DOHH2 (cell line): ENCODE data around the gene ORMDL1.

Experiments
- H3F3A ChIP-seq: fragments of 200-600 bp; sonication (generic), shearing (Covaris generic); 2 replicates; pipeline ENCODE4 v1.6.0; 2016; ENCODE audit warnings: antibody characterized with exemption, mild to moderate bottlenecking; ENCODE audit not compliant: control insufficient read depth, insufficient read depth
- H3K27ac ChIP-seq: fragments of 200-600 bp; sonication (generic); 2 replicates; pipeline ENCODE4 v1.5.1; 2014; ENCODE audit warnings: low read depth, mild to moderate bottlenecking, low read length, moderate library complexity
- H3K27me3 ChIP-seq: fragments of 200-600 bp; sonication (generic); 2 replicates; pipeline ENCODE4 v1.6.1; 2014; ENCODE audit warnings: mild to moderate bottlenecking, low read length, mixed read lengths; ENCODE audit not compliant: control insufficient read depth
- H3K36me3 ChIP-seq: fragments of 200-600 bp; sonication (generic); 2 replicates; pipeline ENCODE4 v1.6.1; 2014; ENCODE audit warnings: mild to moderate bottlenecking, low read length, moderate library complexity, mixed read lengths; ENCODE audit not compliant: control insufficient read depth
- H3K4me1 ChIP-seq: fragments of 200-600 bp; sonication (generic); 2 replicates; pipeline ENCODE4 v1.6.1; 2014; ENCODE audit warnings: mild to moderate bottlenecking, low read length, mixed read lengths; ENCODE audit not compliant: control insufficient read depth
- H3K4me2 ChIP-seq: fragments of 200-600 bp; sonication (generic); 2 replicates; pipeline ENCODE4 v1.6.0; 2014; ENCODE audit warnings: mild to moderate bottlenecking, low read length, moderate library complexity
- H3K4me3 ChIP-seq: fragments of 200-600 bp; sonication (generic); 2 replicates; pipeline ENCODE4 v1.5.1; 2014; ENCODE audit warnings: mild to moderate bottlenecking, low read length, mixed read lengths
- H3K79me2 ChIP-seq: fragments of 200-600 bp; sonication (generic); 2 replicates; pipeline ENCODE4 v1.6.1; 2014; ENCODE audit warnings: mild to moderate bottlenecking, low read length, mixed read lengths; ENCODE audit not compliant: control insufficient read depth
- H3K9me2 ChIP-seq: fragments of 200-600 bp; sonication (generic); replicated peaks from 2 replicates; pipeline ENCODE4 v1.6.1; 2014; ENCODE audit warnings: mild to moderate bottlenecking, low read length, mixed read lengths; ENCODE audit not compliant: control insufficient read depth
- H3K9me3 ChIP-seq: fragments of 200-600 bp; sonication (generic); 2 replicates; pipeline ENCODE4 v1.6.1; 2014; ENCODE audit warnings: antibody characterized with exemption, low read length, mixed read lengths; ENCODE audit not compliant: control insufficient read depth, insufficient read depth
- H4K20me1 ChIP-seq: fragments of 200-600 bp; sonication (generic); 2 replicates; pipeline ENCODE4 v1.6.0; 2014; ENCODE audit warnings: low read depth, mild to moderate bottlenecking, antibody characterized with exemption, low read length, moderate library complexity; ENCODE audit not compliant: control insufficient read depth, insufficient read depth
- CTCF ChIP-seq: fragments of 200-600 bp; sonication (generic); IDR thresholded peaks from one replicate; pipeline ENCODE4 v1.5.1; 2014; ENCODE audit warnings: antibody characterized with exemption, mild to moderate bottlenecking, low read depth, low read length; ENCODE audit not compliant: poor library complexity, severe bottlenecking
- EZH2phosphoT487 ChIP-seq: fragments of 200-600 bp; sonication (generic); IDR thresholded peaks from 2 replicates; pipeline ENCODE4 v1.6.1; 2017; ENCODE audit warnings: borderline replicate concordance, mild to moderate bottlenecking, antibody characterized with exemption, low read length, moderate library complexity, mixed read lengths

Gene ORMDL1

GRCh38 chr2:189791338-189792042 is 7.4 kb upstream of the ORMDL1 start:
- peaks cover 60% of the 10 kb centered on the region for H3K79me2 ChIP-seq
- peaks cover 3% of the 10 kb centered on the region; the same call in 1 of the 2 replicates for H3F3A ChIP-seq
- no peaks in the 10 kb centered on the region for H3K27me3 ChIP-seq
- no peaks in the 10 kb centered on the region for H3K9me2 ChIP-seq
- 0 out of 2 replicates have a peak, but pooled peaks cover 8% of the 10 kb centered on the region for H3K4me1 ChIP-seq
- H3K36me3 ChIP-seq = peaks cover 82% of the 10 kb centered on the region
- H4K20me1 ChIP-seq = no peaks in the 10 kb centered on the region
- no peaks in the 10 kb centered on the region for H3K9me3 ChIP-seq
- TF ChIP-seq EZH2phosphoT487 = no peak
- TF ChIP-seq CTCF = no peak
- H3K4me3 ChIP-seq = no peak overlapping the region
- no peak overlapping the region for H3K27ac ChIP-seq
- no peak overlapping the region for H3K4me2 ChIP-seq

- H3K4me3 ChIP-seq = peak overlapping the region; percentile 99
- H3K36me3 ChIP-seq = peaks cover 83% of the 10 kb centered on the region
Measured at GRCh38 chr2:189783451-189783926, 650 bp downstream of the ORMDL1 start.

GRCh38 chr2:189782221-189782671 is 1.9 kb downstream of the ORMDL1 start:
- Histone ChIP-seq H3F3A (no peaks in the 10 kb centered on the region), H3K27ac (no peak overlapping the region), H3K9me2 (no peaks in the 10 kb centered on the region), H3K27me3 (no peaks in the 10 kb centered on the region), H3K36me3 (peaks cover 84% of the 10 kb centered on the region), H3K4me3 (peak overlapping the region; percentile 99), H3K9me3 (no peaks in the 10 kb centered on the region), H3K79me2 (peaks cover 89% of the 10 kb centered on the region), H3K4me2 (peak overlapping the region; percentile 97), H4K20me1 (no peaks in the 10 kb centered on the region), H3K4me1 (peaks cover 28% of the 10 kb centered on the region)
- no peak for TF ChIP-seq CTCF
- no peak for TF ChIP-seq EZH2phosphoT487

More at GRCh38 chr2:189783451-189783926, 650 bp downstream of the ORMDL1 start:
- peaks cover 28% of the 10 kb centered on the region for H3K4me1 ChIP-seq
- H4K20me1 ChIP-seq = no peaks in the 10 kb centered on the region
- peak overlapping the region; percentile 73 for H3K27ac ChIP-seq
- no peaks in the 10 kb centered on the region for H3K9me2 ChIP-seq
- H3K4me2 ChIP-seq = peak overlapping the region; percentile 97
- no peaks in the 10 kb centered on the region for H3K27me3 ChIP-seq
- no peaks in the 10 kb centered on the region for H3F3A ChIP-seq
- H3K9me3 ChIP-seq = no peaks in the 10 kb centered on the region
- peaks cover 96% of the 10 kb centered on the region for H3K79me2 ChIP-seq
- TF ChIP-seq CTCF (no peak), EZH2phosphoT487 (no peak)
